Endodermal cell (in vitro differentiated cells): ENCODE data around the gene CHD2. TPM values are rescaled to one million over a fixed set of nuclear protein-coding genes. Genes with fewer than 3 reads are reported as not detected.

Experiments
- DNase-seq: peaks from one replicate; pipeline ENCODE4 v3.0.0-alpha.2; 2017
- H3K27ac ChIP-seq: 2 replicates; pipeline ENCODE4 v1.5.1; 2013; ENCODE audit warnings: mild to moderate bottlenecking, low read depth, low read length, moderate library complexity
- H3K27me3 ChIP-seq: 2 replicates; pipeline ENCODE4 v1.6.1; 2013; ENCODE audit warnings: mild to moderate bottlenecking, low read length, moderate library complexity; ENCODE audit not compliant: insufficient read depth, control insufficient read depth, poor library complexity, severe bottlenecking
- H3K36me3 ChIP-seq: 2 replicates; pipeline ENCODE4 v1.7.0; 2013; ENCODE audit warnings: mild to moderate bottlenecking, low read length, moderate library complexity; ENCODE audit not compliant: control insufficient read depth, insufficient read depth
- H3K4me1 ChIP-seq: one replicate; pipeline ENCODE4 v1.7.0; 2013; ENCODE audit warnings: low read length; ENCODE audit not compliant: control insufficient read depth, insufficient read depth
- H3K4me3 ChIP-seq: 2 replicates; pipeline ENCODE4 v1.5.1; 2013; ENCODE audit warnings: mild to moderate bottlenecking, low read length, moderate library complexity
- H3K9ac ChIP-seq: 2 replicates; pipeline ENCODE4 v1.6.1; 2013; ENCODE audit warnings: mild to moderate bottlenecking, low read length, moderate library complexity; ENCODE audit not compliant: poor library complexity, severe bottlenecking; ENCODE audit errors: extremely low read depth
- H3K9me3 ChIP-seq: 2 replicates; pipeline ENCODE4 v1.6.1; 2013; ENCODE audit warnings: mild to moderate bottlenecking, low read length, moderate library complexity; ENCODE audit not compliant: control insufficient read depth
- H3K27ac Mint-ChIP-seq: 2 replicates; pipeline ENCODE4 v1.8.0; 2020; ENCODE audit warnings: mixed read lengths
- H3K27me3 Mint-ChIP-seq: 2 replicates; pipeline ENCODE4 v1.8.0; 2021; ENCODE audit warnings: mild to moderate bottlenecking, mixed read lengths; ENCODE audit not compliant: insufficient read depth
- H3K36me3 Mint-ChIP-seq: 2 replicates; pipeline ENCODE4 v1.8.0; 2020; ENCODE audit warnings: low read depth, mixed read lengths
- H3K4me1 Mint-ChIP-seq: 2 replicates; pipeline ENCODE4 v1.8.0; 2020; ENCODE audit warnings: mixed read lengths
- H3K4me3 Mint-ChIP-seq: 2 replicates; pipeline ENCODE4 v1.8.0; 2020; ENCODE audit warnings: mild to moderate bottlenecking, moderate library complexity, mixed read lengths
- H3K9me3 Mint-ChIP-seq: 2 replicates; pipeline ENCODE4 v1.8.0; 2020; ENCODE audit warnings: mild to moderate bottlenecking, mixed read lengths
- WGBS, 2 experiments: methylation state at CpG; one replicate each; pipeline versions ENCODE4 v1.1.5 to v1.1.7; 2013; ENCODE audit warnings: missing lambda C conversion rate in 2 of 2, mixed read lengths in 1 of 2; ENCODE audit not compliant: insufficient coverage in 1 of 2, insufficient read length in 1 of 2; 5-methylcytosine and 5-hydroxymethylcytosine counted together
- total RNA-seq, 2 donors: library from RNA; stranded (reverse); fragmentation: NEBNext Ultra II Directional in 1 of 2; extraction: Animal tissue kit (Norgen Biotek cat#: 25700) in 1 of 2; gene quantifications; 2 replicates in 1 of 2; 3 replicates in 1 of 2; pipeline ENCODE4 v1.2.1, GENCODE V29; 2021
- TF ChIP-seq, protein P1 (sequence below): fragments of 200-600 bp; sonication (generic); conservative IDR thresholded peaks from 2 replicates; pipeline ENCODE4 v1.5.0; 2021; ENCODE audit warnings: antibody characterized with exemption, mild to moderate bottlenecking

The CHD2 gene
- total RNA-seq, 2 donors from 2014 or later: 116 to 127 TPM

DNA sequence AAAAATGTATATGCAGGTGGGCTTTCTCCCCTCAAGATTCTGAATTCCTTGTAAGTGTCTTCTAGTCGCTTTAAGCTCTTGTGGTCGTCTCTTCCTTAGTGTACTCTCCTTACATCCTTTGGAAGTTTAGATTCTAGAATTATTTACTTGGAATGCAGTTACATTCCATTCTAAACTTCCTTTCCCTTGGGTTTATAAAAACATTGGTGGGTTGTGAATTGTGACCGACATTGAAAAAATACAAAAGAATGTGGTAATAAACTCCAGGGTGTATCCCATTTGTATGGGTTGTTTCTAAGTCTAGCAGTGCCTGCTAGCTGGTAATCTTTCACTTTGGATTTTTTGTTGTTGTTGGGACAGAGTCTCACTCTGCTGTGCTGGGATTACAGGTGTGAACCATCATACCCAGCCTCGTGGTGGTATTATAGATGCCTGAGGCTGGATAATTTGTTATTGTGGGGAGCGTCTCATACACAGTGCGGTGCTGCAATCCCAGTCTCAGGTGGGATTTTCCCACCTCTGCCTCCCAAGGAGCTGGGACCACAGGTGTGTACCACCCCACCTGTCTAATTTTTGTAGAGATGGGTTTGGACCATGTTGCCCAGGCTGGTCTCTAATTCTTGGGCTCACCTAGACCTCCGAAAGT is 9.1 kb downstream of the CHD2 start:
- Mint-ChIP-seq H3K9me3 (no peaks in the 10 kb centered on the region), H3K4me1 (peaks cover 78% of the 10 kb centered on the region), H3K36me3 (peaks cover 38% of the 10 kb centered on the region), H3K4me3 (no peak overlapping the region), H3K27ac (peak overlapping the region; percentile 87), H3K27me3 (no peaks in the 10 kb centered on the region)
- TF ChIP-seq, protein P1, sequence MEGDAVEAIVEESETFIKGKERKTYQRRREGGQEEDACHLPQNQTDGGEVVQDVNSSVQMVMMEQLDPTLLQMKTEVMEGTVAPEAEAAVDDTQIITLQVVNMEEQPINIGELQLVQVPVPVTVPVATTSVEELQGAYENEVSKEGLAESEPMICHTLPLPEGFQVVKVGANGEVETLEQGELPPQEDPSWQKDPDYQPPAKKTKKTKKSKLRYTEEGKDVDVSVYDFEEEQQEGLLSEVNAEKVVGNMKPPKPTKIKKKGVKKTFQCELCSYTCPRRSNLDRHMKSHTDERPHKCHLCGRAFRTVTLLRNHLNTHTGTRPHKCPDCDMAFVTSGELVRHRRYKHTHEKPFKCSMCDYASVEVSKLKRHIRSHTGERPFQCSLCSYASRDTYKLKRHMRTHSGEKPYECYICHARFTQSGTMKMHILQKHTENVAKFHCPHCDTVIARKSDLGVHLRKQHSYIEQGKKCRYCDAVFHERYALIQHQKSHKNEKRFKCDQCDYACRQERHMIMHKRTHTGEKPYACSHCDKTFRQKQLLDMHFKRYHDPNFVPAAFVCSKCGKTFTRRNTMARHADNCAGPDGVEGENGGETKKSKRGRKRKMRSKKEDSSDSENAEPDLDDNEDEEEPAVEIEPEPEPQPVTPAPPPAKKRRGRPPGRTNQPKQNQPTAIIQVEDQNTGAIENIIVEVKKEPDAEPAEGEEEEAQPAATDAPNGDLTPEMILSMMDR: no peak
- peaks cover 7% of the 10 kb centered on the region for H3K4me1 ChIP-seq
- DNase-seq: no peak
- H3K9ac ChIP-seq: no peak overlapping the region
- H3K27me3 ChIP-seq: no peaks in the 10 kb centered on the region
- peaks cover 48% of the 10 kb centered on the region for H3K36me3 ChIP-seq
- no peaks in the 10 kb centered on the region for H3K9me3 ChIP-seq
- no peak overlapping the region for H3K27ac ChIP-seq
- H3K4me3 ChIP-seq: no peak overlapping the region
- 77 to 93% methylated on average over 4 to 7 of the region's 7 CpGs for WGBS, 2 experiments

GRCh38 chr15:92910451-92910850 is 10.3 kb downstream of the CHD2 start:
- H3K27me3 ChIP-seq: no peaks in the 10 kb centered on the region
- Mint-ChIP-seq H3K36me3 (peaks cover 41% of the 10 kb centered on the region), H3K27ac (peak overlapping the region; percentile 30), H3K4me3 (no peak overlapping the region), H3K27me3 (no peaks in the 10 kb centered on the region), H3K4me1 (peaks cover 77% of the 10 kb centered on the region), H3K9me3 (no peaks in the 10 kb centered on the region)
- TF ChIP-seq, protein P1: no peak
- H3K36me3 ChIP-seq: peaks cover 47% of the 10 kb centered on the region
- whole genome bisulfite sequencing, 2 experiments: 87 to 95% methylated on average over 9 to 13 of the region's 13 CpGs
- no peak overlapping the region for H3K9ac ChIP-seq
- no peaks in the 10 kb centered on the region for H3K9me3 ChIP-seq
- H3K4me1 ChIP-seq: peaks cover 7% of the 10 kb centered on the region
- H3K27ac ChIP-seq: no peak overlapping the region
- no peak overlapping the region for H3K4me3 ChIP-seq
- DNase-seq: no peak

DNA sequence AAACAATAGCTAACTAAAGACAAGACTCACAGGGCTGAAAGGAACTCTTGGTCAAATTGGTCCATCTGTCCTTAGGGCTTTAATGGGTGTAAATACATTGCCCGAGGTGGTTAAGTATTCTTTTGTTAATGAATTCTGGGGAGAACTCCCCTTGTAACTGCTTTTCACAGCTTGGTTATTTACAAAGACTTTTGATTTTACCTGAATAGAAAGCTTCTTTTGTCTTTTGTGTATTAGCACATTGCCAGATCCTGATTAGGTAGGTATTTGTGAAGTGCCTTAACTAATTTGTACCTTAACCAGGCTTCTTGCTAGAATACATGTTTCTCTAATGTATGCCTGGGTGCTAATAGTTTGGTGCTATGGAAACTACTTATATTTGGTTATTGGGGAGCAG is 14.0 kb downstream of the CHD2 start:
- no peaks in the 10 kb centered on the region for H3K9me3 Mint-ChIP-seq
- peak overlapping the region; percentile 83 for H3K27ac Mint-ChIP-seq
- TF ChIP-seq, protein P1: no peak
- H3K36me3 Mint-ChIP-seq: peaks cover 37% of the 10 kb centered on the region
- WGBS, 2 experiments: 0% methylated on average over 1 of the region's 1 CpG
- peaks cover 58% of the 10 kb centered on the region for H3K4me1 Mint-ChIP-seq
- peak overlapping the region; percentile 68 for H3K4me3 ChIP-seq
- no peaks in the 10 kb centered on the region for H3K27me3 ChIP-seq
- no peak overlapping the region for H3K27ac ChIP-seq
- H3K4me3 Mint-ChIP-seq: peak overlapping the region; percentile 18
- no peaks in the 10 kb centered on the region for H3K9me3 ChIP-seq
- H3K27me3 Mint-ChIP-seq: no peaks in the 10 kb centered on the region
- peaks cover 6% of the 10 kb centered on the region for H3K4me1 ChIP-seq
- DNase-seq: no peak
- H3K36me3 ChIP-seq: peaks cover 50% of the 10 kb centered on the region
- H3K9ac ChIP-seq: peak overlapping the region; percentile 38
